Endodermal cell (in vitro differentiated cells): ENCODE results near the gene PRCD. TPM values are rescaled to one million over a fixed set of nuclear protein-coding genes. Genes with fewer than 3 reads are reported as not detected.

Source experiments
- DNase-seq: peaks from one replicate; pipeline ENCODE4 v3.0.0-alpha.2; 2017
- H3K27ac ChIP-seq: 2 replicates; pipeline ENCODE4 v1.5.1; 2013; ENCODE audit warnings: mild to moderate bottlenecking, low read depth, low read length, moderate library complexity
- H3K27me3 ChIP-seq: 2 replicates; pipeline ENCODE4 v1.6.1; 2013; ENCODE audit warnings: mild to moderate bottlenecking, low read length, moderate library complexity; ENCODE audit not compliant: insufficient read depth, control insufficient read depth, poor library complexity, severe bottlenecking
- H3K36me3 ChIP-seq: 2 replicates; pipeline ENCODE4 v1.7.0; 2013; ENCODE audit warnings: mild to moderate bottlenecking, low read length, moderate library complexity; ENCODE audit not compliant: control insufficient read depth, insufficient read depth
- H3K4me1 ChIP-seq: one replicate; pipeline ENCODE4 v1.7.0; 2013; ENCODE audit warnings: low read length; ENCODE audit not compliant: control insufficient read depth, insufficient read depth
- H3K4me3 ChIP-seq: 2 replicates; pipeline ENCODE4 v1.5.1; 2013; ENCODE audit warnings: mild to moderate bottlenecking, low read length, moderate library complexity
- H3K9ac ChIP-seq: 2 replicates; pipeline ENCODE4 v1.6.1; 2013; ENCODE audit warnings: mild to moderate bottlenecking, low read length, moderate library complexity; ENCODE audit not compliant: poor library complexity, severe bottlenecking; ENCODE audit errors: extremely low read depth
- H3K9me3 ChIP-seq: 2 replicates; pipeline ENCODE4 v1.6.1; 2013; ENCODE audit warnings: mild to moderate bottlenecking, low read length, moderate library complexity; ENCODE audit not compliant: control insufficient read depth
- H3K27ac Mint-ChIP-seq: 2 replicates; pipeline ENCODE4 v1.8.0; 2020; ENCODE audit warnings: mixed read lengths
- H3K27me3 Mint-ChIP-seq: 2 replicates; pipeline ENCODE4 v1.8.0; 2021; ENCODE audit warnings: mild to moderate bottlenecking, mixed read lengths; ENCODE audit not compliant: insufficient read depth
- H3K36me3 Mint-ChIP-seq: 2 replicates; pipeline ENCODE4 v1.8.0; 2020; ENCODE audit warnings: low read depth, mixed read lengths
- H3K4me1 Mint-ChIP-seq: 2 replicates; pipeline ENCODE4 v1.8.0; 2020; ENCODE audit warnings: mixed read lengths
- H3K4me3 Mint-ChIP-seq: 2 replicates; pipeline ENCODE4 v1.8.0; 2020; ENCODE audit warnings: mild to moderate bottlenecking, moderate library complexity, mixed read lengths
- H3K9me3 Mint-ChIP-seq: 2 replicates; pipeline ENCODE4 v1.8.0; 2020; ENCODE audit warnings: mild to moderate bottlenecking, mixed read lengths
- WGBS, 2 experiments: methylation state at CpG; one replicate each; pipeline versions ENCODE4 v1.1.5 to v1.1.7; 2013; ENCODE audit warnings: missing lambda C conversion rate in 2 of 2, mixed read lengths in 1 of 2; ENCODE audit not compliant: insufficient coverage in 1 of 2, insufficient read length in 1 of 2; 5-methylcytosine and 5-hydroxymethylcytosine counted together
- total RNA-seq, 2 donors: library from RNA; stranded (reverse); fragmentation: NEBNext Ultra II Directional in 1 of 2; extraction: Animal tissue kit (Norgen Biotek cat#: 25700) in 1 of 2; gene quantifications; 2 replicates in 1 of 2; 3 replicates in 1 of 2; pipeline ENCODE4 v1.2.1, GENCODE V29; 2021
- TF ChIP-seq, protein P1 (sequence below): fragments of 200-600 bp; sonication (generic); conservative IDR thresholded peaks from 2 replicates; pipeline ENCODE4 v1.5.0; 2021; ENCODE audit warnings: antibody characterized with exemption, mild to moderate bottlenecking

The PRCD gene
- total RNA-seq, 2 donors from 2014 or later, result 3.2 to 4.8 TPM

- Mint-ChIP-seq H3K27ac (no peak overlapping the region), H3K36me3 (no peaks in the 10 kb centered on the region), H3K4me1 (peaks cover 19% of the 10 kb centered on the region), H3K4me3 (no peak overlapping the region), H3K9me3 (no peaks in the 10 kb centered on the region), H3K27me3 (peaks cover 7% of the 10 kb centered on the region)
- H3K9me3 ChIP-seq, result no peaks in the 10 kb centered on the region
- no peak overlapping the region for H3K4me3 ChIP-seq
- peaks cover 5% of the 10 kb centered on the region for H3K4me1 ChIP-seq
- no peaks in the 10 kb centered on the region for H3K36me3 ChIP-seq
- 83 to 86% methylated on average over 4 of the region's 4 CpGs for WGBS, 2 experiments
- no peak overlapping the region for H3K27ac ChIP-seq
- H3K27me3 ChIP-seq, result no peaks in the 10 kb centered on the region
- no peak overlapping the region for H3K9ac ChIP-seq
- TF ChIP-seq, protein P1, sequence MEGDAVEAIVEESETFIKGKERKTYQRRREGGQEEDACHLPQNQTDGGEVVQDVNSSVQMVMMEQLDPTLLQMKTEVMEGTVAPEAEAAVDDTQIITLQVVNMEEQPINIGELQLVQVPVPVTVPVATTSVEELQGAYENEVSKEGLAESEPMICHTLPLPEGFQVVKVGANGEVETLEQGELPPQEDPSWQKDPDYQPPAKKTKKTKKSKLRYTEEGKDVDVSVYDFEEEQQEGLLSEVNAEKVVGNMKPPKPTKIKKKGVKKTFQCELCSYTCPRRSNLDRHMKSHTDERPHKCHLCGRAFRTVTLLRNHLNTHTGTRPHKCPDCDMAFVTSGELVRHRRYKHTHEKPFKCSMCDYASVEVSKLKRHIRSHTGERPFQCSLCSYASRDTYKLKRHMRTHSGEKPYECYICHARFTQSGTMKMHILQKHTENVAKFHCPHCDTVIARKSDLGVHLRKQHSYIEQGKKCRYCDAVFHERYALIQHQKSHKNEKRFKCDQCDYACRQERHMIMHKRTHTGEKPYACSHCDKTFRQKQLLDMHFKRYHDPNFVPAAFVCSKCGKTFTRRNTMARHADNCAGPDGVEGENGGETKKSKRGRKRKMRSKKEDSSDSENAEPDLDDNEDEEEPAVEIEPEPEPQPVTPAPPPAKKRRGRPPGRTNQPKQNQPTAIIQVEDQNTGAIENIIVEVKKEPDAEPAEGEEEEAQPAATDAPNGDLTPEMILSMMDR, result no peak
- DNase-seq, result no peak
These were observed 54.1 kb downstream of the PRCD start for GRCh38 chr17:76593959-76594358.

- Histone ChIP-seq H3K9me3 (no peaks in the 10 kb centered on the region), H3K4me3 (no peak overlapping the region), H3K36me3 (no peaks in the 10 kb centered on the region), H3K27me3 (no peaks in the 10 kb centered on the region), H3K9ac (no peak overlapping the region), H3K4me1 (peaks cover 5% of the 10 kb centered on the region), H3K27ac (no peak overlapping the region)
- H3K4me1 Mint-ChIP-seq, result peaks cover 14% of the 10 kb centered on the region
- no peak overlapping the region for H3K4me3 Mint-ChIP-seq
- TF ChIP-seq, protein P1, result no peak
- DNase-seq, result no peak
- H3K36me3 Mint-ChIP-seq, result no peaks in the 10 kb centered on the region
- no peak overlapping the region for H3K27ac Mint-ChIP-seq
- peaks cover under 1% of the 10 kb centered on the region for H3K27me3 Mint-ChIP-seq
- H3K9me3 Mint-ChIP-seq, result no peaks in the 10 kb centered on the region
- 98% methylated on average over 3 of the region's 3 CpGs; no CpG with 5 or more reads in 1 of the 2 experiments for WGBS, 2 experiments
These were observed 54.8 kb downstream of the PRCD start for GRCh38 chr17:76594690-76595089.

Other genes with a start within 250 kb of the PRCD start
- gene QRICH2, start 231.8 kb upstream of the PRCD start, total RNA-seq, result 1 to 10 TPM; 3.5 to 5.0 TPM
- gene PRPSAP1, start 186.1 kb upstream of the PRCD start, total RNA-seq, result 10 to 100 TPM; 60.9 to 89.8 TPM
- 1 to 10 TPM; 1.5 to 1.8 TPM for gene SPHK1, start 155.4 kb upstream of the PRCD start, total RNA-seq
- 10 to 100 TPM; 45.4 to 46.5 TPM for gene UBE2O, start 86.9 kb upstream of the PRCD start, total RNA-seq
- gene AANAT, start 72.4 kb upstream of the PRCD start, total RNA-seq, result not detected
- gene RHBDF2, start 38.6 kb upstream of the PRCD start, total RNA-seq, result 10 to 100 TPM; 28.5 to 31.1 TPM
- gene CYGB, start 2.3 kb upstream of the PRCD start, total RNA-seq, result 1 to 10 TPM; 2.0 to 3.4 TPM
- gene ST6GALNAC2, start 45.8 kb downstream of the PRCD start, total RNA-seq, result 10 to 100 TPM; 15.1 to 26.9 TPM
- gene ST6GALNAC1, start 103.7 kb downstream of the PRCD start, total RNA-seq, result not detected
- 10 to 100 TPM; 61.6 to 77.1 TPM for gene MXRA7, start 170.9 kb downstream of the PRCD start, total RNA-seq
- 10 to 100 TPM; 17.0 to 20.3 TPM for gene JMJD6, start 186.6 kb downstream of the PRCD start, total RNA-seq
- gene METTL23, start 186.8 kb downstream of the PRCD start, total RNA-seq, result 10 to 100 TPM; 31.3 to 39.9 TPM
- gene SRSF2, start 197.3 kb downstream of the PRCD start, total RNA-seq, result 100 to 1,000 TPM; 255 to 307 TPM
- gene MFSD11, start 198.1 kb downstream of the PRCD start, total RNA-seq, result 10 to 100 TPM; 29.3 to 33.3 TPM